ENCODE measurements around the gene NAXD.

Gene NAXD

GRCh38 chr13:110648848-110649421 lies 33.6 kb downstream of the NAXD start:
- TF ChIP-seq, protein P1, sequence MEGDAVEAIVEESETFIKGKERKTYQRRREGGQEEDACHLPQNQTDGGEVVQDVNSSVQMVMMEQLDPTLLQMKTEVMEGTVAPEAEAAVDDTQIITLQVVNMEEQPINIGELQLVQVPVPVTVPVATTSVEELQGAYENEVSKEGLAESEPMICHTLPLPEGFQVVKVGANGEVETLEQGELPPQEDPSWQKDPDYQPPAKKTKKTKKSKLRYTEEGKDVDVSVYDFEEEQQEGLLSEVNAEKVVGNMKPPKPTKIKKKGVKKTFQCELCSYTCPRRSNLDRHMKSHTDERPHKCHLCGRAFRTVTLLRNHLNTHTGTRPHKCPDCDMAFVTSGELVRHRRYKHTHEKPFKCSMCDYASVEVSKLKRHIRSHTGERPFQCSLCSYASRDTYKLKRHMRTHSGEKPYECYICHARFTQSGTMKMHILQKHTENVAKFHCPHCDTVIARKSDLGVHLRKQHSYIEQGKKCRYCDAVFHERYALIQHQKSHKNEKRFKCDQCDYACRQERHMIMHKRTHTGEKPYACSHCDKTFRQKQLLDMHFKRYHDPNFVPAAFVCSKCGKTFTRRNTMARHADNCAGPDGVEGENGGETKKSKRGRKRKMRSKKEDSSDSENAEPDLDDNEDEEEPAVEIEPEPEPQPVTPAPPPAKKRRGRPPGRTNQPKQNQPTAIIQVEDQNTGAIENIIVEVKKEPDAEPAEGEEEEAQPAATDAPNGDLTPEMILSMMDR (IDR thresholded peaks at IDR 0.05; ENCODE audit: control insufficient read depth, insufficient read depth, low read depth, low read length, missing control alignments), result no peak
- no peak overlapping the region for H3K4me3 ChIP-seq (ENCODE audit: control insufficient read depth, low read depth, low read length)
- no peak for DNase-seq (ENCODE audit: low read depth)

GRCh38 chr13:110649551-110649950 lies 34.2 kb downstream of the NAXD start:
- no peak overlapping the region for H3K4me3 ChIP-seq (ENCODE audit: control insufficient read depth, low read depth, low read length)
- no peak for DNase-seq (ENCODE audit: low read depth)
- TF ChIP-seq, protein P1 (IDR thresholded peaks at IDR 0.05; ENCODE audit: control insufficient read depth, insufficient read depth, low read depth, low read length, missing control alignments), result no peak

GRCh38 chr13:110650436-110650835 lies 35.1 kb downstream of the NAXD start:
- no peak for DNase-seq (ENCODE audit: low read depth)
- TF ChIP-seq, protein P1 (IDR thresholded peaks at IDR 0.05; ENCODE audit: control insufficient read depth, insufficient read depth, low read depth, low read length, missing control alignments), result no peak
- H3K4me3 ChIP-seq (ENCODE audit: control insufficient read depth, low read depth, low read length), result no peak overlapping the region

DNA sequence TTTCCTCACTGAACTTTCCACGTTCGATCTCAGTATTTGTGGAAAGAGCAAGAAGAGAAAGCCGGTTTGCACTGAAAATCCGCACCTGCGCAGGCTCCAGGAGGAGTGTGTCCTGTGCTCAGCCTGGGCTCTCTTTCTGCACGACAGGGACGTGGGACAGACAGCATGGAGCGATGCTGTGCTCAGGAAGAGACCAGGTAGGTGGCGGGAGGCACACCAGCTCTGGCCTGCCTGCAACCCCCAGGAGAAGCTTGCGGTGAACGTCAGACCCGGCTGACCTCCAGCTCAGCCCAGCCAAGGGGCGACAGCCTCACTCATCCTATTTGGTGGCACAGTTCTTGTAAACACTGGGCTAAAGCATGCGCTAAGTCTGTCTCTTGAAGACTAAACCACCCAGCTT lies 35.9 kb downstream of the NAXD start:
- no peak overlapping the region for H3K4me3 ChIP-seq (ENCODE audit: control insufficient read depth, low read depth, low read length)
- TF ChIP-seq, protein P1 (IDR thresholded peaks at IDR 0.05; ENCODE audit: control insufficient read depth, insufficient read depth, low read depth, low read length, missing control alignments), result no peak
- DNase-seq (ENCODE audit: low read depth), result no peak

DNA sequence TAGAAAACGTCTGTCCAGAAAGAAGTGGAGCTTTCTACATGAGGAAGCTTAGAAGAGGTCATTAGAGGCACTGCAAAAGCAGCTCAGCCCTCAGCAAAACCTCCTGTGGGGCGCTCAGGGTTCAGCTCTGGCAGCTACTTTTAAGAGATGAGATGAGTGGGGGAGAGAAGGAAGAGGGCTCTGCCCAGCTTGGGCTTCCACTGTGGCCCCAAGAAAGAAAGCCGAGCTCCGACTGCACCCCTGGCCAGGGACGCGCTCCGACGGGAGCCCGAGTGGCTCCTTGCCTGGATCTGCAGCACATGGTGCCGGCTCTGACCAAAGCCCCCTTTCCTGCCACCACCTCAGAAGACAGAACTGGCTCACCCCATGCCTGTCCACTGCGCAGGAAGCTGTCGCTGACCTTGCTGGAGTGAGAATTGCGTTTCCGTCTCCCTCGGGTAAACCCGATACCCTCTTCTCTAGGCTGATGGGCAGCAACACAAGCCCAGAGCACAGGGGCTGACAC lies 36.4 kb downstream of the NAXD start:
- no peak for DNase-seq (ENCODE audit: low read depth)
- H3K4me3 ChIP-seq (ENCODE audit: control insufficient read depth, low read depth, low read length), result no peak overlapping the region
- TF ChIP-seq, protein P1 (IDR thresholded peaks at IDR 0.05; ENCODE audit: control insufficient read depth, insufficient read depth, low read depth, low read length, missing control alignments), result no peak

GRCh38 chr13:110652231-110652730 lies 36.9 kb downstream of the NAXD start:
- TF ChIP-seq, protein P1 (IDR thresholded peaks at IDR 0.05; ENCODE audit: control insufficient read depth, insufficient read depth, low read depth, low read length, missing control alignments), result no peak
- H3K4me3 ChIP-seq (ENCODE audit: control insufficient read depth, low read depth, low read length), result no peak overlapping the region
- DNase-seq (ENCODE audit: low read depth), result no peak
